ENCODE measurements around the gene SLC6A13.

SLC6A13 gene

GRCh38 chr12:213527-213932, 49.1 kb downstream of the SLC6A13 start:
- peak in 3 of 4 experiments; percentile 37 to 58 (median 41) for DNase-seq

- DNase-seq = peak; percentile 24 to 75 (median 30)
These were observed 49.7 kb downstream of the SLC6A13 start for GRCh38 chr12:212715-213526.

DNA sequence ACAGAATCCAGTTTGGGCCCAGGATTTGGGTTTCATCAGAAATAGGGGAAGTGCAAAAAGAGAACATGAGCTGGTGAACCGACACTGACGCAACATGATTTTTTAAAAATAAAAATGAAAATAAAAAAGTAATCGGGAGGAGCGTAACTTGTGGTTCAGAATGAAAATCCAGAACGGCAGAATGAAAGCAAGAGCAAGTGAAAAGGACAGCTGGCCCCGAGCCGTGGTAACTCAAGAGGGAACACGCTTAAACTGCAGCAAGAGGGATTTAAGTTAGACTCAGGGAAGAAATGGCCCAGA, 50.3 kb downstream of the SLC6A13 start:
- DNase-seq = peak; percentile 63 to 85 (median 76)

DNA sequence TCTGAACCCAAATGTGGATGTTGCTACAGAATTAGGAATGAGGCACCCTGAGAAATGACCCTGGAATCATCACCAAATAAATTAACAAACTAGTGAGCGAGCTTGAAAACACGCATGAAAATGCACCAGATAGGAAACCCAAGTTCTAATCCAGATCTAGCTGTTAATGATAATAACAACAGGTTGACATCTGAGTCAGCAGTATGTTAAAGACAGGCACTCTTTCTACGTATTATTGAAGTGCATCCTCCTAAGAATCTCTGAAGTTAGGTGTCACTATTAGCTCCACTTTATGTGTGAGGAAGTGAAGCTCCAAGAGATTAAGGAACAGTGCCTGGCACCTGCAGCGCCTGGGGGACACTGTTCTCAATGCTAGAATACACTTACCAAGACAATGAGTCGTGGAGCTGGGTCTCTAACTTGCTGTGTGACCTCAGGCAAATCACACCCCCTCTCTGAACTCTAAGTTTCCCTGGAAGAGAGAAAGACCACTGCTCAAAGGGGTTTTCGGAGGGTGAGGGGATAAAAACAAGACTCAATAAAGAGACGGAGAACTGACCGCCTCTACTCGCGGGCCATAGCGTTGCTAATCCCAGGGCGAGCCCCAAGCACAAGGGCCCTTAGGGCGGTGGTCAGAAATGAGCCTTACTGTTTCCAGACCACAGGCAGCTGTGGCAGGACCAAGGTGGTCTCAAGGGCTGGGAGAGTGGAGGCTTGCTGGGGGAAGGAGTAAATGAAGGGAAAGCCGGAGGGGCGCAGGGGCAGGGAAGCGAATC, 50.8 kb downstream of the SLC6A13 start:
- peak in 3 of 4 experiments; percentile 32 to 42 (median 34) for DNase-seq

DNA sequence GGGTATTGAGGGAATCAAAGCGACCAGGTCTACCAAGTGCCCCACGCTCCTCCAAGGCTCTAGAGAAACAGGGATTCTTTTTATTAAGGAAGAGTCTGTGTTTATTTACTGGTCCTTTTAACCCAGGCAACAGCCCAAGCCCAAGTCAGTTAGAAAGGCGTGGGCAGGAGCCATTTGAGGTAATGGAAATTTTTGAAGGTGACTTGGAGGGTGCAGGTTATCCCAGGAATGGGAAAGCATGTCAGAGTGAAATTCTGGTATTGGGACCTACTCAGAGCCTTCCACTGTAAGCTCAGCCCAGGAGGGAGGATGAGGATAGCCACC, 51.5 kb downstream of the SLC6A13 start:
- no peak for DNase-seq

GRCh38 chr12:210277-211141, 52.1 kb downstream of the SLC6A13 start:
- DNase-seq = no peak

GRCh38 chr12:209851-210250, 52.8 kb downstream of the SLC6A13 start:
- DNase-seq = no peak

DNA sequence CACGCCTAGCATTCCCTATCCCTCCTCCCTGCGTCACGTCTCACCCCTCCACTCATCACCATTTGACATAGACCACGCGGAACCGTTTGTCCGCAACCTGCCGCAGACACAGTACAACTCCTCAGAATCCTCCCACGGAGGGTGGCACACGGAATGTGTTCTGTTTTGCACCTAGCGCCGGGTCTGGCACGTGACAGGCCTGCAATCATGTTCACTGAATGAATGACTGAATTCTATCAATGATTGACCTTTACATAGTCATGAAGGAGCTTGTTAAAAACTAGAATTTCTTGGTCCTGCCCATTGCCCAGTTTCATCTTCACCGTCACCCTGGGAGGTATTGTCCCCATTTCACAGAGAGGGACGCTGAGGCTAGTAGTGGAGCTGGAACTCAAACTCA, 53.4 kb downstream of the SLC6A13 start:
- no peak for DNase-seq

DNA sequence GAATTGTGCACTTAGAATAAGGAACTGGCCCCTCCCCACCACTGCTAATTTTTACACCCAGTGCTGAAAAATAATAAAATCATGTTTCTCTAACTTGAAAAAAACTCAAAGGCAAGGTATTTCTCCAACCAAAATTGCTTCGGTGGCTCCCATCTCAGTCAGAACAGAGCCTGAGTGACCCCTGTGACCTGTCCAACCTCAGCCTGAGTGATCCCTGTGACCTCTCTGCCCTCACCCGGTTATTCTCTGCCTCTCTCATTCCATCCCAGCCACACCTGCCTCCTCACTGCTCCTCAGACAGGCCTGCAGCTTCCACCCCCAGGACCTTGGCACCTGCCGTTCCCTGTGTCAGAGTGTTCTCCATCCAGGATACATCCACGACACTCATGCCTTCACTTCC, 53.8 kb downstream of the SLC6A13 start:
- no peak for DNase-seq

GRCh38 chr12:207804-208203, 54.8 kb downstream of the SLC6A13 start:
- no peak for DNase-seq

GRCh38 chr12:206746-207440, 55.7 kb downstream of the SLC6A13 start:
- no peak for DNase-seq

DNA sequence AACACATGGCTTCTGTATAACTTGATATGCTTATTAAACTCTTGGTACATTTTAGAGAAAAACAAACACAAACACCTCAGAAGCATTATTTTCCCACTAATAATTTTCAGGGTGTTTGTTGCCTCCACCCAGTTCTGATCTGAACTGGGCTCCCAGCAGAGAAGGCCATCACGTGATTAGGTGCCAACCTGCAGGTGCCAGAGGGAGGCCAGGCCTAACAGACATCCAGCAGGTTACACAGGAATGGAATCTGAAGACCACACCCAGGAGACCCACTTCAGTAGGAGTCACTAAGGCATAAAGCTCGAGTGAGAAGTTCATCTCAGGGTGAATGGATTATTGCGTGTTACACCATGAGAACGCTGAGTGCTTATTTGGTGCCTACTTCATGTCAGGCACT, 57.6 kb downstream of the SLC6A13 start:
- no peak for DNase-seq

GRCh38 chr12:204261-204678, 58.4 kb downstream of the SLC6A13 start:
- DNase-seq = no peak

GRCh38 chr12:203462-204260, 59.0 kb downstream of the SLC6A13 start:
- peak in 2 of 4 experiments; percentile 47 to 60 for DNase-seq

GRCh38 chr12:203074-203461, 59.6 kb downstream of the SLC6A13 start:
- no peak for DNase-seq

DNA sequence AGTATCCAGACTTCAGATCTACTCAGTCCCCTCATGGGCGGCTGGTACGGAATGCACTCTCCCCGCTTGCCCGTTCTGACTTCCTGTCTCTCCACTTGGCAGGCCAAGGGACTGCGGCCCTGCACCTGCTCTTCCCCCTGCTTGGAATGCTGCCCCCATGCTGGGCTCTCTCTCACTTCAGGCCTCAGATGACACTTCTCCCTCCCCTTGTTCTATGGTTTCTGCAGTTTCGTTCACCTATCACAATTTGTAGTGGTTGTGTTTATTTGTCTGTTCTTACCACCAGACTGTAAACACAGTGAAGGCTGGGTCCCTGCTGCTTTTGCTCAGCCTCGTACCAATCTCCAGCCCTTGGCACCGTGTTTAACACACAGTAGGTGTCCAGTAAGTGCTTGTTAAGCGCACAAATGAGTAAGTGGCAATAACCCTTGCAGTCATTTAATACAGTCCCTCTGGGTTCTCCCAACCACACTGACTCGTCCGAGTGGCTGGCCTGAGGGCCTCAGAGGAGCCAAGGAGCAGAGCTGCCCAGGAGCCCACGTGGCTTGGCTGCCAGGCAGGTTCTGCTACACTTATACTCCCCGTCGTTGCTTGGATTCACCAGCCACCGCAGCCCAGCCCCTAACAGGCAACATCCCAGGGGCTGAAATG, 60.4 kb downstream of the SLC6A13 start:
- no peak for DNase-seq

DNA sequence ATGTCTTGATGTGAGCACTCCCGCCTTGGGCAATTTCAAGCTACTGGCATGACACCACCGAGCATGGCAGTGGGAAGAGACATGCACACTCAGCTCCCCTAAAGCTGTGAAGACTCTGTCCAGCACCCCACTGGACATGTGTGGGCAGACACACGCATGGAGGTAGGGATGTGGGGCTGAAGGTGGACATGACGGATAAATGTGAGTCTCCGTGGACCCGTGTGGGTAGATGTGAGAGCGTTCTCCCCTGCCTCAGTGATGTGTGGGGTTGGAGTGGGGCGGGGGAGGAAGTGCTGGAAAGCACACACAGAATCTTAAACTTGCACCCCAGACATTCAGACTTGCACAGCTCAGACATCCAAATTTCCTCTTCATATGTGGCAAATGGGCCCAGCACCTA, 61.3 kb downstream of the SLC6A13 start:
- DNase-seq = no peak

DNA sequence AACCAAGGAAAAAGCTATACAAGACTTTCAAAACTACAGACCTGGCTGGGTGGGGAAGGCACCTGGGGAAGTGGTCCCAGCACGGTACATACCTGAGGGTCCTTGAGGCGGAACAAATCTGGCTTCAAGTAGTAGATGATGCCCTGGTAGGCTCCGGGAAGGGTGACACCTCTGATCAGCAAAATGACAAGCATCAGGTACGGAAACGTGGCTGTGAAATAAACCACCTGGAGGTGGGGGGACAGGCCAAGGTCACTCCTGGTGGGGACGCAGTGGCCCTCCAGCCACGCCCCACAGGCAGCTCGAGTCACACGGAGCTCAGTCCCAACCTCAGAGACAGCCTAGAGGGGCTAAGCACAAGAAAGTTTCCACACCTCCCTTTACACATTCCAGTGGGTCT, 63.9 kb downstream of the SLC6A13 start:
- DNase-seq = no peak

- no peak for DNase-seq
These were observed 64.5 kb downstream of the SLC6A13 start for GRCh38 chr12:197911-198695.

GRCh38 chr12:197347-197746, 65.3 kb downstream of the SLC6A13 start:
- DNase-seq = no peak

Measured in suppressor macrophage (primary cell).